HG02884 (cell line): Measurements from ENCODE around the gene KRTAP10-11.
"Not testable (repeated sequence)": the region's sequence is repeated elsewhere in the genome, so short reads cannot be mapped to it uniquely, and the experiment has no call there.

ENCODE experiments used
- ATAC-seq: cut with Tn5 transposase; IDR thresholded peaks from one replicate; pipeline ENCODE4 v1.9.1; 2021; ENCODE audit warnings: mild to moderate bottlenecking, moderate library complexity; ENCODE audit not compliant: unreplicated experiment

Gene KRTAP10-11

DNA sequence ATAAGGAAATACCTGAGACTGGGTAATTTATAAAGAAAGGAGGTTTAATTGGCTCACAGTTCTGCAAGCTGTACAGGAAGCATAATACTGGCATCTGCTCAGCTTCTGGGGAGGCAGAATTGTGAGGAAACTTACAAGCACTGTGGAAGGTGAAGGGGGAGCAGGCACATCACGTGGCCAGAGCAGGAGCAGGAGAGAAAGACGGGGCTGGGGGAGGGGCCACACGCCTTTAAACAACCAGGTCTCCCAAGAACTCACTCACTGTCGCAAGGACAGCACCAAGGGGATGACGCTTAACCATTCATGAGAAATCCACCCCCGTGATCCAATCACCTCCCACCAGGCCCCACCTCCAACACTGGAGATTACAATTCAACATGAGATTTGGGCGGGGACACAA lies 15.4 kb downstream of the KRTAP10-11 start:
- ATAC-seq: not testable (repeated sequence)

DNA sequence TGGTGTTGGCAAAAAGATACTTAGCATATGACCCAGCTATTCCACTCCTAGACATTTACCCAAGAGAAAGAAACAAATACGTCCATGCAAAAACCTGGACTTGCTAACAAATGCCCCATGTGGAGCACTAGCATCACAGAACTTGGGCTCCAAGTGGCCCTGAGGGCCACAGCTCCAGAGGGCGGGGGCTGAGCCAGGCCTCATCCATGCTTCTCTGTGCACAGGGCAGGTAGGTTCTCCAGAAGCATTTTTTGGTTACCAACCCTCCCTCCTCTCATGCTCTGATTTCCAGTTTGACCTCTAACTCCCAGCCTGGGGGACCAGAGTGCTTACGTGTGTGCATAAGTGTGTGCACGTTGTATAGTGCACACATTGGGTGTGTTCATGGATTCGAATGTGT lies 18.5 kb downstream of the KRTAP10-11 start:
- ATAC-seq: no peak

DNA sequence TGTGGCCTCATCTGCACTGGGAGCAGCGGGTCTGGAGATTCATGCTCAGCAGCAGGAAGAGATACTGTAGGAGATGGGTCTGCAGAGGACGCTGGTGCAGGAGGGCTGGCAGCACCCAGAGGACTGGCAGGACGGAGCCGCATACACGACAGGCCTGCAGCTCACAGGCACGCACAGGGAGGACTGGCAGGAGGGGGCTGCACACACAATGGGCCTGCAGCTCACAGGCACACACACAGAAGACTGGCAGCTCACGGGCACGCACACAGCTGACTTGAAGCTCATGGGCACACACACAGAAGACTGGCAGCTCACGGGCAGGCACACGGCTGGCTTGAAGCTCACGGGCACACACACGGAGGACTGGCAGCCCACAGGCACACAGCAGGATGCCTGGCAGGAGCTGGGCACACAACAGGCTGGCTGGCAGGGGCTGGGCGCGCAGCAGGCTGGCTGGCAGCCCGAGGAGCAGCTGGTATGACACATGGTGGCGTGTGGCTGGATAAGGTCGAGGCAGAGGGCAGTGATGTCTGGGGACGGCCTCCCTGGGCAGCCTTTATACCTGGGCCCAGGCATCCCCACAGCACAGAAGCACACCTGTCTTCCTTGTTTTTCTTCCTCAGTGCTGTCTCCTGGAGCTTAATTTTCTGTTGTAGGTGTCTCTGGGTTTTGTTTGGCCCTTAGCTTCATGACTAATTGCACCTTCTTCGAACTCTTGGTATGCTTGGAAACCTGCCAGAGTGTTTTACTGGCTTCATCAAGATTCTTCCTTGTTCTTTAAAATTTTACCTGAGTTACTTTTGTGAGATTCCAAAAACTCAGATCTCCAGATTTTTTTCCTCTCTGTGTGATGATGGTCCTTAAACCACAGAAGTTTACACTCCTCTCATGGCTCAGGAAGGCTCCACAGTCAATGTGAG lies 20.4 kb downstream of the KRTAP10-11 start, which contains the start of gene KRTAP12-2:
Gene KRTAP12-2, minus strand, starts transcription at position 527 of the 920 bp plus-strand sequence. Its CDS starts 41 bp downstream, at position 486.
- ATAC-seq: no peak

DNA sequence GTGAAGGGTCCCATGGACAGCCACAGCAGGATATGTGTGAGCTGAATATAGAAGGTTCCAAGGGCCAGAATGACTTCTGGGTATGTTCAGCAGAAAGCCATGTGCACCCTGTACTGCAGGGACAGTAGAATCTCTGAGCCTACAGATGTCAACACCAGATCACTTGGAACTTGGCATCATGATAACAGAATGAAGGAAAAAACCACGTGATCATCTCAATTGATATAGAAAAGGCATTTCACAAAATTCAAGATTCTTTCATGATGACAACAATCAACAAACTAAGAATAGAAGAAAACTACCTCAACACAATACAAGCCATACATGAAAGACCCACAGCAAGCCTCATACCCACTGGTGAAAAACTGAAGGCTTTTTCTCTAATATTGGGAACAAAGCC lies 21.4 kb downstream of the KRTAP10-11 start:
- ATAC-seq: no peak

DNA sequence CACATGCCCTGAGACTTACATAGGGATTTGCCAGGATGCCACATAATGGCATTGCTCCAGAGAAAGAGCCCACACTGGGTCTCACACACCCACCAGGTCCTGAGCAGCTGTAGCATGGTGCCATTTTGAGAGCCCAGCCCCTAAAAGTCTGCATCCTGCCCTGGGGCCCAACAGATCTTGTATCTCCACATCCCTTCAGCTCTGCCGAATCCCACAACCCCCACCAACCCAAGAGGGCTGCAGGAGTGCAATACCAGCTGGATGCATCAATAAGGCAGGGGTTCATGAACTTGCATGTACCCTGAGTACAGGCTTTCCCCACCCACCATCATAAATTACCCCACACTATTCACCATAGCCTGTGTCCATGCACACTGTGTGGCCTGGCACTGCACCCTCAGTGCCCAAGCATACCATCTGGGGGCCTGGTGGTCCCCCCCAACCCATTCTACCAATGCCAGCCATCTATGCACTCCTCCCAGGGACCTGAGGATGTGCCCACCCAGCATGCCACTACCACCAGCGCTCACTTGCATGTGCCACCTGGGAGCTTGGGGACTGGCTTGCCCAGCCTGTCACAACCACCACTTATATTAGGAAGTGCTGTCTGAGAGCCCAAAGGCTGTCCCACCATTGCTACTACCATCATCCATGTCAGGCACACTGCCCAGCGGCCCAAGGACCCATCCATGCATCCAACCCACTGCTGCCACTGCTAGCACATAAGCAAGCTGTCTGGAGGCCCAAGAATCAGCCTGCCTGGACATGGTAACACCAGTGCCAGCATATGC lies 24.6 kb downstream of the KRTAP10-11 start:
- ATAC-seq: no peak

DNA sequence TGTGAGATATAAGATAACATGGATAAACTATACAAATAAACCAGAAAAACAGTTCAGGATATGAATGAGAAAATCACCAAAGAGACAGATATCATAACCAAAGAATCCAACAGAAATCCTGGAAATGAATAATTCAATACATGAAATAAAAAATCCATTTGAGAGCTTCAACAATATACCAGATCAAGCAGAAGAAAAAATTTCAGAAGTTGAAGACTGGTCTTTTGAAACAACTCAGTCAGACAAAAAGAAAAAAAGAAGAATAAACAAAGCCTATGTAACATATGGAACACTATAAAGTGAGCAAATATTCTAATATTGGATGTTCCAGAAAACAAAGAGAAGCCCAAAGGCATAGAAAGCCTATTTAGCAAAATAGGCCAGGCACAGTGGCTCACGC lies 25.7 kb downstream of the KRTAP10-11 start:
- ATAC-seq: no peak

DNA sequence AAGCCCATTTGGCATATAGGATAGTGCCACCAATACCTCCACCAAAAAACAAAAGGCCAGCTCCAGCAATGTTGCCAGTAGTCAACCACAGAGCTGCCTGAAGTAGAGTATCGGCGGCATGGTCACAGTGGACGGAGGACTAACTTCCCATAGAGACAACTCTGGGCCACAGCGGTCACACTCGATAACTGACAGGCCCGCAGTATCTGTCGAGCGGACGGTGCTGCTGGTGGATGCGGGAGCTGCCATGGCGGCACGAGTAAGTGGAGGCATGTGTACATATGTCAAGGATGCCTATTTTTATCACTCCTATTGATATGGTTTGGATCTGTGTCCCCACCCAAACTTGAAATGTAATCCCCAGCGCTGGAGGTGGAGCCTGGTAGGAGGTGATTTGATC lies 31.7 kb downstream of the KRTAP10-11 start:
- no peak for ATAC-seq

DNA sequence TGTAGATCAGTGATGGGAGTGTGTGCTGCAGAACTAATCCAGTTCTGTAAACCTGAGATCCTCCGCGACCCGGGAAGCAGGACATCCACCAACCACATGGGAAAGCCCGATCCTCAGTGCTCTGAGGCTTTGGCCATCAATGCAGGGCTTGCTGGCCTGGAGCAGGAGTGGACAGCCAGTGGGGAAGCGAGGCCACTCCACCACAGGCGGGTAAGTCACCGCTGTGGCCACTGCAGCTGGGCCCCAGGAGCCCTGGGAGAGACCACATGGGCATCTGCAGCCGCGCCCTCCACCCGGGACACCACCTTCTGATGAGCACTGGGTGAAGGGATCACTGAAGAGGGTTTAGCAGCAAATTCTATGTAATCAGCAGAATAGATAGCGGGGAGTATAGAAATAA lies 34.9 kb downstream of the KRTAP10-11 start:
- ATAC-seq: no peak

DNA sequence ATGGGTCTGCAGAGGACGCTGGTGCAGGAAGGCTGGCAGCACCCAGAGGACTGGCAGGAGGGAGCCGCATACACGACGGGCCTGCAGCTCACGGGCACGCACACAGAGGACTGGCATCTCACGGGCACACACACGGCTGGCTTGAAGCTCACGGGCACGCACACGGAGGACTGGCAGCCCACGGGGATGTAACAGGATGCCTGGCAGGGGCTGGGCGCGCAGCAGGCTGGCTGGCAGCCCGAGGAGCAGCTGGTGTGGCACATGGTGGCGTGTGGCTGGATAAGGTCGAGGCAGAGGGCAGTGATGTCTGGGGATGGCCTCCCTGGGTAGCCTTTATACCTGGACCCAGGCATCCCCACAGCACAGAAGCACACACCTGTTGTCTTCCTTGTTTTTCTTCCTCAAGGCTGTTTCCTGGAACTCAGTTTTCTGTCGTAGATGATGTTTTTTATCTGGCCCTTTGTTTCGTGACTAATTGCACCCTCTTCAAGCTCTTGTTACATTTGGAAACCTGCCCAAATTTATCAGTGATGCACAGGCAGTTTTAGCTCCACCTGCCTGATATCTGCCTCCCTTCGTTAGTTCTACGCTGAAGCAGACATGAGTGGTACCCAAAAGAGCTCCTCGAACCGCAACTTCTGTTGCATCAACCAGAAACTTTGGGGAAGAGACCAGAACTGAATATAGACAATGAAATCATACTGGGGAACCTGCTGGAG lies 35.8 kb downstream of the KRTAP10-11 start, which contains the start of gene KRTAP12-1:
Gene KRTAP12-1, minus strand, starts transcription at position 303 of the 719 bp plus-strand sequence. Its CDS starts 40 bp downstream, at position 263.
- no peak for ATAC-seq

DNA sequence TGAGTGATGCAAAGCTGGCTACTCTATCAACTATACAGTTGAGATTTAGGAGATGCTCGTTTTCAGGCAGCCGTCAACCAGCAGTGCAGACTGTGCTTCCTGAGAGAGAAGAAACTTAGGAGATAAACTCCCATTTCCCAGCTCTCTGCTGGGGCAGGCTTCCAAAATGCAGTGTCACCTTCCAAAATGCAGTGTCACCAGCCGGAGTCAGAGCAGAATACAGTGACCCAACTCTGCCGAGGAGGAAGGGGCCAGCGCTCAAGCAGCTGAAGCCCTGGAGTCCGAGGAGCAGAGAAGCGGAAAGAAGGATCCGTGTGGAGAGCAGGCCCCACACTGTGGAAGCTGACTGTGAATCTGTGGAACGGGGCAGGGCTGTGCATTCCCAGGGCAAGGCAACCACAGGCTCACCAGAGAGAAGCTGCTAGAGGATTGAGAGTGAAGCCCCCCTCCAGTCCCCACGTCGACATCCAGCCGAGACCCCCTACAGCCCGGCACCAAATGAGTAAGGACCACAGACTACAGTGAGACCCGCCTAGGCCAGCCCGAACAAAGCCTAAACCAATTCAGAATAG lies 36.5 kb downstream of the KRTAP10-11 start:
- ATAC-seq: no peak

DNA sequence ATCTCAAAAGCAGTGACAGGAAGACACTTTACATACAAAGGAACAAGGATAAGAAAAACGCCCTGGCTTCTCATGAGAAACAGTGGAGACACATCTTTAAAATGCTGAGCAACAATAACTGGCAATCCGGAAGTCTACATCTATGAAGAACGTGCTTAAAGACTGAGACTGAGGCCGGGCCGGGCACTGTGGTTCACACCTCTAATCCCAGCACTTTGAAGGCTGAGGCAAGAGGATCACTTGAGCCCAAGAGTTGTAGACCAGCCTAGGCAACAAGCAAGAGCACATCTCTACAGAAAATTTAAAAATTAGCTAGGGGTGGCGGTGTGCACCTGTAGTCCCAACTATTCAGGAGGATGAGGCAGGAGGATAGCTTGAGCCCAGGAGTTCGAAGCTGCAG lies 37.9 kb downstream of the KRTAP10-11 start:
- no peak for ATAC-seq

DNA sequence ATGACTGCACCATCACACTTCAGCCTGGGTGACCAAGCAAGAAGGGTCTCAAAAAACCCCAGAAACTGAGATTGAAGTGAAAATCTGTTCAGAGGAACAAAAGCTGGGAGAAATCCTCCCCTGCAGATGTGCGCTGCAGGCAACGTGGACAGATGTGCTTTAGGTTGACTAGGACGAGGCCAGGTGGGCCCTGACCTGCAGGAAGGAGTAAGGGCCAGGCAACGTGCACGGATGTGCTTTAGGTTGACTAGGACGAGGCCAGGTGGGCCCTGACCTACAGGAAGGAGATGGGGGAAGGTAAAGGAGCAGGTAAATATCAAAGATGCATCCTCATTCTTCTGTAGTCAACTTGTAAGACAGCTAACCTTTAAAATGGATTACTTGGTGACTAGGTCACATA lies 38.3 kb downstream of the KRTAP10-11 start:
- ATAC-seq: no peak

DNA sequence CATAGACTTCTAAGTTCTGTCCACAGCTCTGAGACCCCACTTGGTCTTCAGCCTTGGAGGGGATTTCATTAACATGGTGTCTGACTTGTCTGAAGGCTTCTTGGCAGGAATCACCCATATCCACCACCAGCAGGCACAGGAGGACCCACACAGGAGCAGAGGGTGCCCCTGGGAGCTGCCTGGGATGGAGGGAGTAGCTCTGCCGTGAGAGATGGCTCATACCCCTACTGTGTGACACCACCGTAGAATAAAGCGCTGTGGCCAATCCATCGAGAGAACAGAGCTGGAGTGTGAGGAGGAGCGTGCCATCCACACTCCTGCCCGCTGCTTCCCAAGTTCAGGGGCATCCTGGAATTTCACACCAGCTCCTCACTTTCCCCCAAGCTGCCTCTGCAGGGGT lies 38.8 kb downstream of the KRTAP10-11 start:
- not testable (repeated sequence) for ATAC-seq

DNA sequence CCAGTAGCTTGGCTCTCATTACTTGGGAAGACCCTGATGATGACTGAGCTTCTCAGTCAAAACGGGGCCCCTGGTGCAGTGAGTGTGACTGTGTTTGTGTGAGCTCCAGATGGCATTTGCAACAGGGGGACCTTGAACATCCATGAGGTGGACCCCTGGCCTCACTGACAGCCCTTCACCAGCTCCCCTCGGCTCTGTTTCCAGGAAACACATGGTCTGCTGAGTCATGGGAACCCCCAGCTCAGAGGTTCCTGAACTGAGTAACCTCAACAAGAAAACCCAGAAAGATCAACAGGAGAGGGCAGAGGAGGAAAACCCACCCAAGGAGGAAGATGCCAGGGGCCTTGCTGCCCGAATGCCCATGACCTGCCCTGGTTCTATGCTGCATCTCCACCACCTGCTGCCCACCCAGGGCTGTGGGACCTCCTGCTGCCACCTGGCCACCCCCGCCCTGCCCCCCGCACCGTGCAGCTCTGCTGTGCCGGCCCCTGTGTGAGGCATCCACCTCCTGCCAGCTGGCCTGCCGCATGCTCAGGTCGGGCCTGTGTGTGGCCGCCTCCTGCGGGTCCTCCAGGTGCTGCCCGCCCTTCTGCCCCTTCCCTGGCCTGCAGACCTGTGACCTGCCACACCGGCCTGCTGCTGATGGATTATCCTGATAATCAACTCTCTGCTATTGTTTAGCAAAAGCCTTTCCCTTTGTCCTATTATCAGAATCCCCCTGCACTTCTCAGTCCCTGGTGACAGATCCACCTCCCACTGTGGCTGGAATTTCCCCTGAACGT lies 40.0 kb downstream of the KRTAP10-11 start:
- no peak for ATAC-seq

DNA sequence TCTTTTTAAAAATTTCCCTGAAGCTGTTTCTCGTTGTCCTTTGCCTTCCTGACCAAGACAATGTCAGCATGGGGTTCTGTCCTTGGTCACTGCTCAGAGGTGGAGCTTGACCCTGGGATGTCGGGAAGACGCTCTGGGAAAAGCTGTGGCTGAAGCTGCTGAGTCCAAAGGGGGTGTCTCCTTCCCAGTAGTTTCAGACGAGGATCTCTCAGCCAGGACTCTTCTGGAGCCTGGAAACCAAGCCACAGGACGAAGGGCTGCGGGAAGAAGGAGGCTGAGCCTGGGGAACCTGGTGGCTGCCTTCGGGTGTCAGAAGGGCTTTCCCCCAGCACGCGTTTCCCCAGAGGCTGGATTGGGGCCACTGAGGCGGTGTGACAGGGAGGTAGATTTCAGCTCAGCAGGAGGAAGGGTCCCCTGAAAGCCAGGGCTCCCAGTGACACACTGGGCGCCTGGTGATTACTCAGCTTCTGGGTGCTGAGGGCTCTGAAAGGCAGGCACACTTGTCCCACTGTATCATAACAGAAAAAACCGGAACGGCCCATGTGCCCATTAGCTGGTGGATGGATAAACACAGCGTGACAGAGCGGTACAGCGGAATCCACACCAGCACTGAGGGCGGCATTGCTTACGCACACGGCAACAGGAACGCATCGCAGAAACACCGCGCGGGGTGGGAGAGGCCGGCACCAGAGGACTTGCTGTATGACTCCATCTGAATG lies 40.8 kb downstream of the KRTAP10-11 start:
- no peak for ATAC-seq

DNA sequence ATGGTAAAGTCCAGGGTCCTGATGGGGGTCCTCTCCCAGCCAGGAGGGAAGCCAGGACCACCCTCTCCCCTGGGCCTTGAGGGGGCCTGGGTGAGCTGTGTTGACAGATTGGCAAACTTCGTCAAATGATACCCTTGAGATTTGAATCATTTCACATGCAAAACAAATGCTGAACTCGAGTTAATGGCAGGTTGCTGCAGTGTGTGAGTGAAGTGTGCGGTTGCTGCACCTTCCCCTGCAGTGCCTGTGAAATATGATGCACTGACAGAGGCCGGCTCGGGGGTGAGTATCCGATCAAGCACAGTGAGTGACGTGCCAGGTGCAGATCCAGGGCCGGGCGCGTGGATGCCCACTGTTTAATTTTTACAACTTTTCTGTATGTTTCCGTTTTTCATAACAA lies 41.5 kb downstream of the KRTAP10-11 start:
- no peak for ATAC-seq

DNA sequence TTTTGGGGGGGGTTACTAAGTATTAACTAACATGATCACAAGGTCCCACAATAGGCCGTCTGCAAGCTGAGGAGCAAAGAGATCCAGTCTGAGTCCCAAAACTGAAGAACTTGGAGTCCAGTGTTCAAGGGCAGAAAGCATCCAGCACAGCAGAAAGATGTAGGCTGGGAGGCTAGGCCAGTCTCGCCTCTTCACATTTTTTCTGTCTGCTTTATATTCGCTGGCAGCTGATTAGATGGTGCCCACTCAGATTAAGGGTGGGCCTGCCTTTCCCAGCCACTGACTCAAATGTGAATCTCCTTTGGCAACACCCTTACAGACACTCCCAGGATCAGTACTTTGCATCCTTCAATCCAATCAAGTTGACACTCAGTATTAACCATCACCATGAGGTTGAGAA lies 43.5 kb downstream of the KRTAP10-11 start:
- ATAC-seq: not testable (repeated sequence)

DNA sequence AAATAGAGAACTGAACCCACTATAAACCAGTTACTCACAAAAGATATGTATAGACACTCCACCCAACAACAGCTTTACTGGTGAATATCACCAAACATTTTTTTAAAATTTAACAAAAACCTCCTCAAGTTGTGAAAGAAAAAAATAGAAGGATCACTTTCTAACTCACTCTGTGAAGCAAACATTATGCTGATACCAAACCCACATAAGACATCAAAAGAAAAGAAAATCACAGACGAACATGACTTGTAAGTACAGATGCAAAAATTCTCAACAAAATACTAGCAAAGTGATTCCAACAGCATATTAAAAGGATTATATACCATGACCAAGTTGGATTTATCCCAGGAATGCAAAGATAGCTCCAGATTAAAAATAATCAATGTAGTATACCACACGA lies 45.5 kb downstream of the KRTAP10-11 start:
- no peak for ATAC-seq

DNA sequence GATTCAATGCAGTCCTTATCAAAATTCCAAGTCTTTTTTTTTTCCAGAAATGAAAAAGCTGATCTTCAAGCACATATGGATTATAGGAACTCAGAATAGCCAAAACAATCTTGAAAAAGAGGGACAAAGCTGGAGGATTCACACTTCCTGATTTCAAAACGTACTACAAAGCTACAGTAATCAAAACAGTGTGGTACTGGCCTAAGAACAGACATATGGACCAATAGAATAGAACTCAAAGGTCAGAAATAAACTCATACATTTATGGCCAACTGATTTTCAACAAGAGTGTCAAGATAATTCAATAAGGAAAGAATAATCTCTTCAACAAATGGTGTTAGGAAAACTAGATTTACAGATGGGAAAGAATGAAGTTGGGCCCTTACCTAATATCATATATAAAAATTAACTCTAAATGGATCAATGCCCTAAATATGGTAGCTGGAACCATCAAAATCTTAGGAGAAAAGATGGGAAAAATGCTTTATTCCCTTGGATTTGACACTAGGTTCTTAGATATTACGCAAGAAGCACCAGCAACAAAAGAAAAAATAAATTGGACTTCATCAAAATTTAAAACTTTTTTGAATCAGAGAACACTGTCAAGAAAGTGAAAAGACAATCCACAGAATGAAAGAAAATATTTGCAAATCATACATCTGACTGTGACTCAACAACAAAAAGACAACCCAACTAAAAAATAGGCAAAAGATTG lies 46.7 kb downstream of the KRTAP10-11 start:
- ATAC-seq: no peak
